ENCODE measurements around the gene NHSL2.
"Not testable (repeated sequence)": the region's sequence is repeated elsewhere in the genome, so short reads cannot be mapped to it uniquely, and the experiment has no call there.

NHSL2 gene

DNA sequence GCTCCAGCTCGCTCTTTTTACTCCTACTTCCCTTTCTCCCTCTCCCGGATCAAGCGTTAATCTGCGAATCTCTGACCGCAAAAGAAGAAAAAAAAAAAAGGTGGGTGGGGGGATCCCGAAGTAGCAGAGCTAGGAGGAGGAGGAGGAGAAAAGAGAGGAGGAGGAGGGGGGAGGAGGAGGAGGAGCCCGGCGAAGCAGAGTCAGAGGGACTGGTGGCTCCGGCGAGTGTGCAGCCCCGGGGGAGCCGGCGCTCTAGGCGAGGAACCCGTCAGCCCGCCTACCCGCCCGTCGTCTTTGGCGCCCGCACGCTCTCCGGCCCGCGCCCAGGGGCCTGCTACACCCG, at the start of gene NHSL2:
Gene NHSL2 (plus strand): TSS at position 203 of the 343 bp plus-strand sequence.
- DNase-seq: no peak

GRCh38 chrX:71867680-71868079, 43.0 kb upstream of the NHSL2 start:
- no peak for DNase-seq

DNA sequence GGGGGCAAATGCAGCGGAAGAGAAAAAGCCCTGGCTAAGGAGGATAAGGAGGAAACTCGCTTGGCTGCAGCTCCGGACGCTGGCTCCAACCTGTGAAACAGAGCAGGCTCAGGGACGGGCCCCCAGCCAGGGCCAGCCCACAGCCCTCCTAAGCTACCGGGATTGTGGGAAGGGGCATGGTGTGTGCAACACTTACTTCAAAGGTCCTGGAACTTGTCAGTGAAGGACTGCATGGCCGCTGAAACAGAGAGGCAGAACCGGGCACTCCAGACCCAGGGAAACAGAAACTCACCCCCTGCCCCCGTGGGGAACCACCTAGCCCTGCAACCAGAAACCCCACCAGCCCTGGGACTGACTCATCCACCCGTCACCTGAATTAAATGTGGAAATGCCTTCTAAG, 41.1 kb upstream of the NHSL2 start:
- not testable (repeated sequence) for DNase-seq

DNA sequence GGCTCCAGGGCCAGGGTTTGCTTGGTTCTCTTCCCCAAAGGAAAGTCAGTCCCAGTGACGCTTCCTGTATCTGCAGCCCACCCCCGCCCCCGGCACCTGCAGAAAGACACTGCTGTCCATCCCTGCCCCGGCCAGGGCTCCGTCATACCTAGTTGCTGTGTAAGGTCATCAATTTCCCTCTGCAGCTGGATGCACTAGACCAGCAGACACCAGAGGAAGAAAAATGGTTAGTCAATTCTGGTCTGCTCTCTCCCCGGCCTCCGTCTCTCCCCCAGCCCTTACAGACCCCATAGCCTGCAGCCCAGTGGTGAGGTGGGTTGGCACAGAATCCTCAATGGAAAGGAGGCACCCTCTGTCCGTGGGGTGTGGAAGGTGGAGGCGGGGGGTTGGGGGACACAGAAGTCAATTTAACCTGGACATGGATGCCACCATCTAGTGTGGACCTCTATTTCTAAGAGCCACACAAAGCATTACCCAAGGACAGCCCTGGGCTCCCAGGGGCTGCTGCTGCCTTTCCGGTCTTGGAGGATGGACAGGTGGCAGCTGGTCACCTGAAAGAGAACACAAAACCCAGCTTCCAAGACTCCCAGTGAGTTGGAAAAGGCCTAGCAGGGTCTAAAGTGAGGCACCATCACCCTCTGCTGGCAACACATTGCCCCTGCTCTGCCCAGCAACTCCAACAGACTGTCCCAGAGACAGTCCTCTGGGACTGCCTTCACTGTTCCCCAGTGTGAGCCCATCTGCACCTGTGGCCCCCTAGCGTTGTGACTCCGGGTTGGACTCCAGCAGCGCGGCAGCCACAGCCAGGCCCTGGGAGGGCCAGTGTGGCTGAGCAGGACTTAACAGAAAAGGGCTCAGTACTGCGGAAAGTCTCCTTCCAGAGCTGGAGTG, 40.2 kb upstream of the NHSL2 start:
- DNase-seq: no peak

DNA sequence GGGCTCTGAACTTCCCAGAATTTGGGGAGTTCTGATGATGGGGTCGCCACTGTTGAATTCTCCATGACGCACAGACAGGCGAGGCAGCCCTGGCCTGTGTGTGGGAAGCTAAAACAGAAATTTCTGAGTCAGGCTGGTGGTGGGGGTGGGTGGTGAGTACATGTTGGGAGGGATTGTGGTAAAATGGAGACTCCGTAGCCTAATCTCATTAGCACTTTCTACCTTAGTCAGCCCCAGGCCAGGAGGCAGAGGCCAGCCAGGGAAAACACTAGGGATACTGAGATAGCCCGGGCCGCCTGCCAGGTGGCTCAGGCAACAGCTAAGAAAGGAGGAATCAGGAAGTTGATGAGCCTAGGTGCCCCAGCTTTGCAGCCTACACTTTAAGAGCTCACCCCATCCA, 39.3 kb upstream of the NHSL2 start:
- DNase-seq: no peak

- no peak for DNase-seq
Measured at GRCh38 chrX:71872542-71873458, 37.8 kb upstream of the NHSL2 start.

DNA sequence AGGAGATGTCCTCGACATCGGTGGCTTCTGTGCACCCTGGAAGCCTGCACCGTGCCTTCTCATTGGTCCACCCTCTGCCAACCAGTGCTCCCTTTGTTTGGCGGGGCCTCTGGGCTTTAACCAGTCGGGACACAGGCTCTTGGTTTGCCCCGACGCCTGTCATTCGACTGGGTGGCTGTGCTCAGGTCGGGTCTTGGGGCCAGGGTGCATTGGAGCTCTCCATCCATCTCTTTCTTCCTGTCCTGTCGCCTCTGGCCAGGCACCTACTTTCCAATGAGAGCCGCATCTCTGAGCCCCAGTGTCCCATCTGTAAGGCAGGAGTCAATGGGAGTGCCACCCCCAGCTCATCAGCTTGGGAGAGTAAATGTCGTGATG, 37.2 kb upstream of the NHSL2 start:
- DNase-seq: no peak

DNA sequence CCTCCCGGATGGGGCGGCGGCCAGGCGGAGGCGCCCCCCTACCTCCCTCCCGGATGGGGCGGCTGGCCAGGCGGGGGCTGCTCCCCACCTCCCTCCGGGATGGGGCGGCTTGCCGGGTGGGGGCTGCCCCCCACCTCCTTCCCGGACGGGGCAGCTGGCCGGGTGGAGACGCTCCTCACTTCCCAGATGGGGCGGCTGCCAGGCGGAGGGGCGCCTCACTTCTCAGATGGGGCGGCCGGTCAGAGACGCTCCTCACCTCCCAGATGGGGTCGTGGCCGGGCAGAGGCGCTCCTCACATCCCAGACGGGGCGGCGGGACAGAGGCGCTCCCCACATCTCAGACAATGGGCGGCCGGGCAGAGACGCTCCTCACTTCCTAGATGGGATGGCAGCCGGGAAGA, 33.8 kb upstream of the NHSL2 start:
- DNase-seq: not testable (repeated sequence)

DNA sequence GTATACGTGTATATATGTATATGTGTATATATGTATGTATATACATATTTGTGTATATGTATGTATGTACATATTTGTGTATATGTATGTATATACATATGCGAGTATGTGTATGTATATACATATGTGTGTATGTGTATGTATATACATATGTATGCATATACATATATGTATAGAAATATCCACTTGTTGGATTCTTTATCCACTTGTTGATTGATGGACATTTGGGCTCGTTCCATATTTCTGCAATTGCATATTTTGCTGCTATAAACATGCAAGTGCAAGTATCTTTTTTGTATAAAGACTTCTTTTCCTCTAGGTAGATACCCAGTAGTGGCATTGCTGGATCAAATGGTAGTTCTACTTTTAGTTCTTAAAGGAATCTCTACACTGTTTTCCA, 25.5 kb upstream of the NHSL2 start:
- DNase-seq: no peak

GRCh38 chrX:71895607-71896006, 15.0 kb upstream of the NHSL2 start:
- no peak for DNase-seq

GRCh38 chrX:71906144-71906543, 4.5 kb upstream of the NHSL2 start:
- no peak for DNase-seq

- DNase-seq: no peak
Measured at GRCh38 chrX:71908387-71908786, 2.3 kb upstream of the NHSL2 start.

DNA sequence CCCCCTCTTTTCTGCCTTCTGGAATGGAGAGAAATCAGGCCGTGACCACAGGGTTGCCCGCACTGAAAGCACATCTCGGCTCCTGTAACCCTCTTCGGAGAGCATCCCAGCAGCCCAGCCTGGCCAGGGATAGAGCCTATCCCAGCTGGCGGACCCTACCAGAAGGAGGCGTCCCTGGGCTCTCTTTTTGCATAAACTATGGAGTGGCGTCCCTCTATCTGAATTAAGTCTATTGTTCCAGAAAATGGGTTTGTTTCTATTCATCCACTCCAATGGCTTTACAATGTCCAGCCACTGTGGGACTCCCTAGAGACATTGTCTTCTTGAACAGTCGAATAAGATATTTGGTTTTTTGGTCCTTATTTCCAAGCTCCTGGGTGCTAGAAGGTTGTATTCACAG, 689 bp upstream of the NHSL2 start:
- no peak for DNase-seq

DNA sequence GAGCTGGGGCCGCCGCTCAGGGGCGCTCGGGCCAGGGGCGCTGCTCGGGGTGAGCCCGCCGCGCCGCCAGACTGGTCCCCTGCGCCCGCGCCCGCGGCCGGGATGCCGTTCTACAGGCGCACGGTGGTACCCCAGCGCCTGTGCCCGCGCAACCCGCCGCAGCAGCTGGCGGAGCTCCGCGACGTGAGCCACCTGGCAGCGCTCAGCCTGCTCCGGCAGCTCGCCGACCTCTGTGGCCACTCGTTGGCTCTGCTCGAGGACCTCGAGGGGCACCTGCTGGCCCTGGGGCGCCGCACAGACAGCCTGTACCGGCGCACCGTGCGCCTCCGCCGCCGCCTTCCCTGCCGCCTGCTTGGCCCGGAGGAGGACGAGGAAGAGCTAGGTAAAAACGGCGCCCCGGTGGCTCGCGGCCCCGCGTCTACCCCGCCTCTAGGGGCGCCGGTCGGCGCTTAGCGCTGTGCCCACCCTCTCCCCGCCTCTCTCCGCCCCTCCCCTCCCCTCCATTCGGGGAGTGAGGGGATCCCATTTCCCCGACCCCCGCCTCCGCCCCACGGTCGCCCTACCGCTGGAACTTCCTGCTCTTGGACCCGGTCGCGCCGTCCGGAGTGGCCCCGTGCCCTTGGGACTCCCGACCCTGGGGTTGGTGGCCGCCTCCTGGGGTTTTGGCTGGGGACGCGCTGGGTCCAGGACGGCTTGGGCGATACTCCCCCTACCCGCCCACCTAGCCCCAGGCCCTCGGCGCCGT, 513 bp downstream of the NHSL2 start:
- DNase-seq: no peak

GRCh38 chrX:71911731-71912050, 1.0 kb downstream of the NHSL2 start:
- DNase-seq: no peak

DNA sequence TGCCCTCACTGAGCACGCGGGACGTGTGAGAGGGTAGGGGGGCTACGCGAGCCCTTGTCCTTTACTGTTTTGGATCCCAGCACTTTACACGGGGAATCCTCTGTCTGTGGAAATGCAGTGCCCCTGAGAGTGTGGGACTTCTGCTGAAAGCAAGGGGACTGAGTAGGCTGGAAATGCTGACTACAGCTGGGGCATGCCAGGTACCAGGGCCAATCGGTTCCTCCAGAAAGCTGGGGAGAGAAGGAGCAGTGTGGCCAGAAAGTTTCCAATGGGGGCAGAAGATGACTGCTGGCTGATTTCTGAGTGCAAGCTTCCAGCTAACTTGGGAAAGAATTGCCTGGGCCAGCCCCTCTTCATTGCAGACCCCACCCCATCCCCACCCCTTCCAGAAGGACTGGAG, 1.5 kb downstream of the NHSL2 start:
- no peak for DNase-seq

GRCh38 chrX:71913156-71913950, 2.7 kb downstream of the NHSL2 start:
- no peak for DNase-seq

GRCh38 chrX:71917621-71918343, 7.1 kb downstream of the NHSL2 start:
- no peak for DNase-seq

- DNase-seq: no peak
Measured at GRCh38 chrX:71919431-71919830, 8.8 kb downstream of the NHSL2 start.

GRCh38 chrX:71919886-71920285, 9.2 kb downstream of the NHSL2 start:
- no peak for DNase-seq

- no peak for DNase-seq
Measured at GRCh38 chrX:71922686-71923085, 12.0 kb downstream of the NHSL2 start.

DNA sequence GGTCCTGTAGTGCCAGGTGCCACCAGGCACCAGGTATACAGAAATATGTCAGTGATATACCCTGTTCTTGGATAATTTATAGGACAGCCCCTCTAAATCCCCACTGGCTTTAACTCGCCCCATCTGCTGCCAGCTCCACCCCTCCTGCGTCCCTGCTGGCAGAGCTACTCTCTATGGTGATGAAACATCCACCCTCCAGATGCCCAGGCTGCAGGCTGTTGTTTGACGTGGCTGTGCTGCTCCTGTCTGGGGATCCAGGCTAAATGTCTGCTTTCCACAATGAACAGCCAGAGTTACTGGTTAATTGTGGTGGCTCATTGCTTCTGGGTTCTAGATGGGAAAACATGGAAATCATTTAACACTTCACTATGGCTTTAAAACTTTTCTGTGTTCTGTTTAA, 12.9 kb downstream of the NHSL2 start:
- no peak for DNase-seq
